Measurements from ENCODE around the gene SPSB2. TPM values are rescaled to one million over a fixed set of nuclear protein-coding genes. Genes with fewer than 3 reads are reported as not detected.
"Not testable (repeated sequence)": the region's sequence is repeated elsewhere in the genome, so short reads cannot be mapped to it uniquely, and the experiment has no call there.

The SPSB2 gene
- total RNA-seq, 1 donor from 2014 or later, result 11.5 TPM

- Mint-ChIP-seq H3K36me3 (ENCODE audit: unreplicated experiment) (no peaks in the 10 kb centered on the region), H3K4me3 (ENCODE audit: unreplicated experiment) (no peak overlapping the region), H3K9me3 (ENCODE audit: unreplicated experiment) (no peaks in the 10 kb centered on the region), H3K27me3 (ENCODE audit: unreplicated experiment) (no peaks in the 10 kb centered on the region), H3K27ac (ENCODE audit: unreplicated experiment) (peak overlapping the region; percentile 75), H3K4me1 (ENCODE audit: unreplicated experiment) (peaks cover 15% of the 10 kb centered on the region)
- TF ChIP-seq, protein P1, sequence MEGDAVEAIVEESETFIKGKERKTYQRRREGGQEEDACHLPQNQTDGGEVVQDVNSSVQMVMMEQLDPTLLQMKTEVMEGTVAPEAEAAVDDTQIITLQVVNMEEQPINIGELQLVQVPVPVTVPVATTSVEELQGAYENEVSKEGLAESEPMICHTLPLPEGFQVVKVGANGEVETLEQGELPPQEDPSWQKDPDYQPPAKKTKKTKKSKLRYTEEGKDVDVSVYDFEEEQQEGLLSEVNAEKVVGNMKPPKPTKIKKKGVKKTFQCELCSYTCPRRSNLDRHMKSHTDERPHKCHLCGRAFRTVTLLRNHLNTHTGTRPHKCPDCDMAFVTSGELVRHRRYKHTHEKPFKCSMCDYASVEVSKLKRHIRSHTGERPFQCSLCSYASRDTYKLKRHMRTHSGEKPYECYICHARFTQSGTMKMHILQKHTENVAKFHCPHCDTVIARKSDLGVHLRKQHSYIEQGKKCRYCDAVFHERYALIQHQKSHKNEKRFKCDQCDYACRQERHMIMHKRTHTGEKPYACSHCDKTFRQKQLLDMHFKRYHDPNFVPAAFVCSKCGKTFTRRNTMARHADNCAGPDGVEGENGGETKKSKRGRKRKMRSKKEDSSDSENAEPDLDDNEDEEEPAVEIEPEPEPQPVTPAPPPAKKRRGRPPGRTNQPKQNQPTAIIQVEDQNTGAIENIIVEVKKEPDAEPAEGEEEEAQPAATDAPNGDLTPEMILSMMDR (IDR thresholded peaks at IDR 0.05), result no peak
- DNase-seq (ENCODE audit: extremely low spot score, unreplicated experiment), result no peak
Measured at GRCh38 chr12:6896846-6897435, 23.8 kb upstream of the SPSB2 start.

- Mint-ChIP-seq H3K27me3 (ENCODE audit: unreplicated experiment) (no peaks in the 10 kb centered on the region), H3K4me3 (ENCODE audit: unreplicated experiment) (no peak overlapping the region), H3K9me3 (ENCODE audit: unreplicated experiment) (no peaks in the 10 kb centered on the region), H3K27ac (ENCODE audit: unreplicated experiment) (no peak overlapping the region), H3K36me3 (ENCODE audit: unreplicated experiment) (no peaks in the 10 kb centered on the region), H3K4me1 (ENCODE audit: unreplicated experiment) (peaks cover 27% of the 10 kb centered on the region)
- TF ChIP-seq, protein P1 (IDR thresholded peaks at IDR 0.05), result no peak
- DNase-seq (ENCODE audit: extremely low spot score, unreplicated experiment), result no peak
Measured at GRCh38 chr12:6894321-6894720, 21.2 kb upstream of the SPSB2 start.

- not testable (repeated sequence) for H3K9me3 Mint-ChIP-seq (ENCODE audit: unreplicated experiment); H3K36me3 Mint-ChIP-seq (ENCODE audit: unreplicated experiment); H3K27me3 Mint-ChIP-seq (ENCODE audit: unreplicated experiment); H3K27ac Mint-ChIP-seq (ENCODE audit: unreplicated experiment); DNase-seq (ENCODE audit: extremely low spot score, unreplicated experiment); H3K4me3 Mint-ChIP-seq (ENCODE audit: unreplicated experiment)
- H3K4me1 Mint-ChIP-seq (ENCODE audit: unreplicated experiment), result peaks cover 27% of the 10 kb centered on the region
Measured at GRCh38 chr12:6892683-6893082, 19.6 kb upstream of the SPSB2 start.

- Mint-ChIP-seq H3K9me3 (ENCODE audit: unreplicated experiment) (no peaks in the 10 kb centered on the region), H3K36me3 (ENCODE audit: unreplicated experiment) (no peaks in the 10 kb centered on the region), H3K27me3 (ENCODE audit: unreplicated experiment) (no peaks in the 10 kb centered on the region), H3K4me3 (ENCODE audit: unreplicated experiment) (peak overlapping the region; percentile 70), H3K4me1 (ENCODE audit: unreplicated experiment) (peaks cover 22% of the 10 kb centered on the region), H3K27ac (ENCODE audit: unreplicated experiment) (peak overlapping the region; percentile 92)
- TF ChIP-seq, protein P1 (IDR thresholded peaks at IDR 0.05), result no peak
- no peak for DNase-seq (ENCODE audit: extremely low spot score, unreplicated experiment)
Measured at GRCh38 chr12:6891646-6892001, 18.5 kb upstream of the SPSB2 start.

DNA sequence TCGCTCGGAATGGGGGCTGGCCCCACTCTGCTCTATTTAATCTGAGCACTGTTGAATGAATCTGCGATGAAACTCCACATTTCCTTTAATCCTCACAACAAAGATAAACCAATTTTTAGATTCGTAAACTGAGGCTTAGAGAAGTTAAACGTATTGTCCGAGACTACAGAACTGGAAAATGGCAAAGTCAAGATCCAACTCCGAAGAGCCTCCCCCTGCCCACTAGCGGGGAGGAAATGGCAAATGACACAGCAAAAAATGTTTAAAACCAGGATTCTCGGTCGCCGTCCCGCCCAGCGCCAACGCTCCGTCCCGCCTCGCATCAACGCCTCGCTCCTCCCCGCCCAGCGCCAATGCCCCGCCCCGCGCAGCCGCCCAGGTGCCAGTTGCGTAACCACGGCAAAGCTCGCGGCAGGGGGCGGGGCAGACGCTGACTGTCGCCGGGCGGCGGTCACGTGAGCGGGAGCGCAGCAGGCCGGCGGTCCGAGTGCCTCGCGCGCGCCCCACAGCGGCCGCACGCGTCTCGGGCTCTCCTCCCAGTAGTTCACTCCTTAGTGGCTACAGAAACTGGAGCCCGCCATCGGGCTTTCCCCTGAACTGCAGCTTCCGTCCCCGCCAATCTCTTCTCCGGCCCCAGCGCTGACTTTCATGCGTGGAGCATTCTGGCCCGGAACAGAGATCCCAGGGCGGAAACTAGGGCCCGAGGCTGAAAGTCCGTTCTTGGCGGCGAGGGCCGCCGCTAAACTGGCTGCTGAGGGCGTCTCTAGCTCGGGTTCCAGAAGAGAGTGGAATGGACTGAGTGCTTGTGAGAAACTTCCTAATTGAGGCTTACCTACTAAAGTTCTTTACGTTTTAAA, 17.9 kb upstream of the SPSB2 start:
- DNase-seq (ENCODE audit: extremely low spot score, unreplicated experiment), result peak; percentile 100
- Mint-ChIP-seq H3K36me3 (ENCODE audit: unreplicated experiment) (no peaks in the 10 kb centered on the region), H3K4me3 (ENCODE audit: unreplicated experiment) (peak overlapping the region; percentile 75), H3K9me3 (ENCODE audit: unreplicated experiment) (no peaks in the 10 kb centered on the region), H3K27ac (ENCODE audit: unreplicated experiment) (peak overlapping the region; percentile 98), H3K27me3 (ENCODE audit: unreplicated experiment) (no peaks in the 10 kb centered on the region), H3K4me1 (ENCODE audit: unreplicated experiment) (peaks cover 16% of the 10 kb centered on the region)
- TF ChIP-seq, protein P1 (IDR thresholded peaks at IDR 0.05), result peak; percentile 97

DNA sequence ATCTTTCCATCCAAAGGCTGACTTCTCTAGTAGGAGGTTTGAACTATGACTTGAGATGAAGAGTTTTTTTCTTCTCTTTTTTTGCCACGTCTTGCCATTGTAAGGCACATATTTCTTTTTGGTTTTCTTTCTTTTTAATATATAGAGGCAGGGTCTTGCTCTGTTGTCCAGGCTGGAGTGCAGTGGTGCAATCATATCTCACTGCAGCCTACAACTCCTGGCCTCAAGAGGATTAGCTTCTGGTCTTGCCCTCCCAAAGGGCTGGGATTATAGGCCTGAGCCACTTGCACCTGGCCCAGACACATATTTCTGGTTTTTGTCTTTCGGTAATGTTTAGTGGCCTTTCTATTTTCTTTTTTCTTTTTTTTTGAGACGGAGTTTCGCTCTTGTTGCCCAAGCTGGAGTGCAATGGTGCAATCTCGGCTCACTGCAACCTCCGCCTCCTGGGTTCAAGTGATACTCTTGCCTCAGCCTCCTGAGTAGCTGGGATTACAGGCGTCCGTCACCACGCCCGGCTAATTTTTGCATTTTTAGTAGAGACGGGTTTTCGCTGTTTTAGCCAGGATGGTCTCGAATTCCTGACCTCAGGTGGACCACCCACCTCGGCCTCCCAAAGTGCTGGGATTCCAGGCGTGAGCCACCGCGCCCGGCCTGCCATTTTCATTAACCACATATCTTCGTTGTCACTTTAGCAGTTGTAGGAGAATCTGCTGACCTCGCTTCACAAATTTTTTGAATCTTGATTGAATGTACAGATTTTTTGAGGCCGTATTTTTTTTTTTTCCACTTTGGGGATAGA, 16.9 kb upstream of the SPSB2 start:
- H3K4me3 Mint-ChIP-seq (ENCODE audit: unreplicated experiment), result peak overlapping the region; percentile 75
- not testable (repeated sequence) for H3K36me3 Mint-ChIP-seq (ENCODE audit: unreplicated experiment); H3K9me3 Mint-ChIP-seq (ENCODE audit: unreplicated experiment); H3K27me3 Mint-ChIP-seq (ENCODE audit: unreplicated experiment); DNase-seq (ENCODE audit: extremely low spot score, unreplicated experiment)
- H3K27ac Mint-ChIP-seq (ENCODE audit: unreplicated experiment), result peak overlapping the region; percentile 98
- peaks cover 14% of the 10 kb centered on the region for H3K4me1 Mint-ChIP-seq (ENCODE audit: unreplicated experiment)

- not testable (repeated sequence) for H3K4me3 Mint-ChIP-seq (ENCODE audit: unreplicated experiment); H3K36me3 Mint-ChIP-seq (ENCODE audit: unreplicated experiment); H3K27me3 Mint-ChIP-seq (ENCODE audit: unreplicated experiment); H3K27ac Mint-ChIP-seq (ENCODE audit: unreplicated experiment); H3K9me3 Mint-ChIP-seq (ENCODE audit: unreplicated experiment); DNase-seq (ENCODE audit: extremely low spot score, unreplicated experiment)
- H3K4me1 Mint-ChIP-seq (ENCODE audit: unreplicated experiment), result peaks cover 14% of the 10 kb centered on the region
Measured at GRCh38 chr12:6888794-6889193, 15.7 kb upstream of the SPSB2 start.

Data from osteocyte (in vitro differentiated cells).